ENCODE data around the gene FTH1.
A peak's percentile ranks its signal among the peaks of the same experiment; 100 is the strongest.

Gene FTH1

GRCh38 chr11:61917334-61918109 is 49.9 kb downstream of the FTH1 start, which contains the start of gene RAB3IL1:
Gene RAB3IL1, minus strand, starts transcription at chr11:61917566. Its CDS starts 199 bp downstream, at chr11:61917367.
- Histone ChIP-seq H2AK5ac (ENCODE audit: low read depth, low read length) (peak within 1 kb of the TSS; percentile 82), H2AFZ (ENCODE audit: low read length) (peak within 1 kb of the TSS; percentile 94), H4K91ac (ENCODE audit: low read depth, low read length, poor library complexity) (no peak within 1 kb of the TSS), H3K9ac (ENCODE audit: low read depth, low read length, poor library complexity) (peak within 1 kb of the TSS; percentile 79), H3K14ac (ENCODE audit: low read length) (peak within 1 kb of the TSS; percentile 84), H2BK15ac (ENCODE audit: low read length) (peak within 1 kb of the TSS; percentile 70), H3K4me1 (ENCODE audit: control insufficient read depth in 2 of 2, insufficient read depth in 1 of 2, low read depth in 1 of 2, low read length in 2 of 2) (peaks cover 3% of the 10 kb centered on the region in 2 donors), H2BK5ac (ENCODE audit: low read length) (no peak within 1 kb of the TSS), H3K36me3 (replicated peaks in 1 of 2; ENCODE audit: control insufficient read depth in 2 of 2, insufficient read depth in 2 of 2, low read length in 2 of 2) (no peaks in the 10 kb centered on the region), H3K4me3 (ENCODE audit: low read length in 2 of 2) (peak within 1 kb of the TSS; percentile 38 to 79), H3K4ac (ENCODE audit: low read length) (no peak within 1 kb of the TSS), H3K18ac (ENCODE audit: low read length) (peak within 1 kb of the TSS; percentile 75), H3K4me2 (ENCODE audit: insufficient read depth, low read length, poor library complexity, severe bottlenecking) (peak within 1 kb of the TSS; percentile 98), H3K27ac (replicated peaks; ENCODE audit: low read length) (no peak within 1 kb of the TSS), H3K27me3 (ENCODE audit: control insufficient read depth in 3 of 3, insufficient read depth in 3 of 3, low read depth in 1 of 3, low read length in 3 of 3) (peaks cover 4 to 59% (median 24%) of the 10 kb centered on the region in 3 experiments), H2BK120ac (ENCODE audit: low read depth, low read length) (no peak within 1 kb of the TSS), H4K8ac (ENCODE audit: low read depth, low read length) (no peak within 1 kb of the TSS), H3K23ac (ENCODE audit: low read depth, low read length, poor library complexity) (peak within 1 kb of the TSS; percentile 61), H3K9me3 (replicated peaks in 1 of 2; ENCODE audit: control insufficient read depth in 2 of 2, insufficient read depth in 1 of 2, low read depth in 1 of 2, low read length in 2 of 2) (no peaks in the 10 kb centered on the region), H2BK12ac (ENCODE audit: low read length) (peak within 1 kb of the TSS; percentile 73), H3K79me1 (ENCODE audit: low read depth, low read length) (peaks cover 1% of the 10 kb centered on the region)
- DNase-seq (ENCODE audit: low spot score): peak; percentile 56
- no CpG with 5 or more reads among the region's 74 CpGs for WGBS, 2 donors (ENCODE audit: extremely low coverage in 2 of 2, insufficient read length in 2 of 2, insufficient replicate concordance in 1 of 2)

- Histone ChIP-seq H3K9me3 (replicated peaks in 1 of 2; ENCODE audit: control insufficient read depth in 2 of 2, insufficient read depth in 1 of 2, low read depth in 1 of 2, low read length in 2 of 2) (no peaks in the 10 kb centered on the region), H3K18ac (ENCODE audit: low read length) (peak overlapping the region; percentile 75), H4K91ac (ENCODE audit: low read depth, low read length, poor library complexity) (no peak overlapping the region), H3K36me3 (replicated peaks in 1 of 2; ENCODE audit: control insufficient read depth in 2 of 2, insufficient read depth in 2 of 2, low read length in 2 of 2) (no peaks in the 10 kb centered on the region), H3K9ac (ENCODE audit: low read depth, low read length, poor library complexity) (peak overlapping the region; percentile 79), H2BK5ac (ENCODE audit: low read length) (no peak overlapping the region), H2AFZ (ENCODE audit: low read length) (peak overlapping the region; percentile 94), H4K8ac (ENCODE audit: low read depth, low read length) (no peak overlapping the region), H3K4ac (ENCODE audit: low read length) (no peak overlapping the region), H3K27me3 (ENCODE audit: control insufficient read depth in 3 of 3, insufficient read depth in 3 of 3, low read depth in 1 of 3, low read length in 3 of 3) (peaks cover 4 to 61% (median 24%) of the 10 kb centered on the region in 3 experiments), H2BK12ac (ENCODE audit: low read length) (no peak overlapping the region), H3K23ac (ENCODE audit: low read depth, low read length, poor library complexity) (no peak overlapping the region), H2BK120ac (ENCODE audit: low read depth, low read length) (no peak overlapping the region), H3K79me1 (ENCODE audit: low read depth, low read length) (peaks cover 1% of the 10 kb centered on the region), H3K14ac (ENCODE audit: low read length) (peak overlapping the region; percentile 84), H2BK15ac (ENCODE audit: low read length) (peak overlapping the region; percentile 70), H3K4me1 (ENCODE audit: control insufficient read depth in 2 of 2, insufficient read depth in 1 of 2, low read depth in 1 of 2, low read length in 2 of 2) (peaks cover 3% of the 10 kb centered on the region in 2 donors), H2AK5ac (ENCODE audit: low read depth, low read length) (peak overlapping the region; percentile 51), H3K4me2 (ENCODE audit: insufficient read depth, low read length, poor library complexity, severe bottlenecking) (peak overlapping the region; percentile 98), H3K27ac (replicated peaks; ENCODE audit: low read length) (no peak overlapping the region), H3K4me3 (ENCODE audit: low read length in 2 of 2) (peak overlapping the region; percentile 38 to 79)
- DNase-seq (ENCODE audit: low spot score): no peak
- no CpG with 5 or more reads among the region's 32 CpGs for WGBS, 2 donors (ENCODE audit: extremely low coverage in 2 of 2, insufficient read length in 2 of 2, insufficient replicate concordance in 1 of 2)
Observed at GRCh38 chr11:61916737-61917333, 50.6 kb downstream of the FTH1 start.

GRCh38 chr11:61914471-61915171 is 52.8 kb downstream of the FTH1 start:
- H3K79me1 ChIP-seq (ENCODE audit: low read depth, low read length): peaks cover 1% of the 10 kb centered on the region
- H3K14ac ChIP-seq (ENCODE audit: low read length): no peak overlapping the region
- H4K8ac ChIP-seq (ENCODE audit: low read depth, low read length): no peak overlapping the region
- no peak overlapping the region for H3K23ac ChIP-seq (ENCODE audit: low read depth, low read length, poor library complexity)
- H2BK15ac ChIP-seq (ENCODE audit: low read length): no peak overlapping the region
- no CpG with 5 or more reads among the region's 7 CpGs for WGBS, 2 donors (ENCODE audit: extremely low coverage in 2 of 2, insufficient read length in 2 of 2, insufficient replicate concordance in 1 of 2)
- H2AFZ ChIP-seq (ENCODE audit: low read length): no peak overlapping the region
- H3K4me2 ChIP-seq (ENCODE audit: insufficient read depth, low read length, poor library complexity, severe bottlenecking): no peak overlapping the region
- H3K4me3 ChIP-seq (ENCODE audit: low read length in 2 of 2): no peak overlapping the region
- H2BK12ac ChIP-seq (ENCODE audit: low read length): no peak overlapping the region
- no peak overlapping the region for H2BK120ac ChIP-seq (ENCODE audit: low read depth, low read length)
- no peak overlapping the region for H3K18ac ChIP-seq (ENCODE audit: low read length)
- H3K4ac ChIP-seq (ENCODE audit: low read length): no peak overlapping the region
- no peaks in the 10 kb centered on the region for H3K9me3 ChIP-seq (replicated peaks in 1 of 2; ENCODE audit: control insufficient read depth in 2 of 2, insufficient read depth in 1 of 2, low read depth in 1 of 2, low read length in 2 of 2)
- DNase-seq (ENCODE audit: low spot score): no peak
- H3K27me3 ChIP-seq (ENCODE audit: control insufficient read depth in 3 of 3, insufficient read depth in 3 of 3, low read depth in 1 of 3, low read length in 3 of 3): peaks cover 4 to 67% (median 24%) of the 10 kb centered on the region in 3 experiments
- H2BK5ac ChIP-seq (ENCODE audit: low read length): no peak overlapping the region
- peaks cover 3% of the 10 kb centered on the region in 2 donors for H3K4me1 ChIP-seq (ENCODE audit: control insufficient read depth in 2 of 2, insufficient read depth in 1 of 2, low read depth in 1 of 2, low read length in 2 of 2)
- no peak overlapping the region for H3K27ac ChIP-seq (replicated peaks; ENCODE audit: low read length)
- H3K9ac ChIP-seq (ENCODE audit: low read depth, low read length, poor library complexity): no peak overlapping the region
- no peak overlapping the region for H4K91ac ChIP-seq (ENCODE audit: low read depth, low read length, poor library complexity)
- no peaks in the 10 kb centered on the region for H3K36me3 ChIP-seq (replicated peaks in 1 of 2; ENCODE audit: control insufficient read depth in 2 of 2, insufficient read depth in 2 of 2, low read length in 2 of 2)
- no peak overlapping the region for H2AK5ac ChIP-seq (ENCODE audit: low read depth, low read length)
